Heart left ventricle (tissue), 13 donors: ENCODE results near the gene OLIG1.

Source experiments
- CTCF ChIP-seq, 12 donors: fragments of 200-600 bp; sonication (generic) in 4 of 12; IDR thresholded peaks; one replicate each; pipeline versions ENCODE4 v1.5.0 to v1.8.0; 2018 to 2022; ENCODE audit warnings: antibody characterized with exemption in 12 of 12, mild to moderate bottlenecking in 5 of 12
- POLR2A ChIP-seq, 2 donors: fragments of 450-650 bp; IDR thresholded peaks; one replicate each; pipeline ENCODE4 v1.6.1; 2017; ENCODE audit warnings: antibody characterized with exemption in 2 of 2, mild to moderate bottlenecking in 2 of 2, moderate library complexity in 2 of 2
- donor health status: ischemic (EF 13 %, LVEDD 7.1; RV severe dilation, severe dysfunction).
- donor health status: DM: no; HTN: yes; CAD: no.
- donor health status: DM: no; HTN: no; CAD: no.
- donor health status: ischemic (EF 25% LVEDD 6.9; RV normal size, moderate dysfunction).
- donor health status: ischemic (EF 25% LVEDD 5.7; RV mildly dilated, moderate dysfunction).
- donor health status: ischemic (EF 35%, LVEDD 5.7; RV mildly dilated, moderate dysfunction).
- donor health status: nonischemic (EF 11% LVEDD 7.7; RV severe dilation, severe dysfunction).
- donor health status: DM: yes; HTN: yes; CAD: no.
- donor health status: PGD.
- donor health status: ischemic (EF 29% LVEDD 5.4; RV normal size, mild dysfunction).
- donor health status: nonischemic (EF 23%, LVEDD 6.1; RV moderate dilation, normal function).

DNA sequence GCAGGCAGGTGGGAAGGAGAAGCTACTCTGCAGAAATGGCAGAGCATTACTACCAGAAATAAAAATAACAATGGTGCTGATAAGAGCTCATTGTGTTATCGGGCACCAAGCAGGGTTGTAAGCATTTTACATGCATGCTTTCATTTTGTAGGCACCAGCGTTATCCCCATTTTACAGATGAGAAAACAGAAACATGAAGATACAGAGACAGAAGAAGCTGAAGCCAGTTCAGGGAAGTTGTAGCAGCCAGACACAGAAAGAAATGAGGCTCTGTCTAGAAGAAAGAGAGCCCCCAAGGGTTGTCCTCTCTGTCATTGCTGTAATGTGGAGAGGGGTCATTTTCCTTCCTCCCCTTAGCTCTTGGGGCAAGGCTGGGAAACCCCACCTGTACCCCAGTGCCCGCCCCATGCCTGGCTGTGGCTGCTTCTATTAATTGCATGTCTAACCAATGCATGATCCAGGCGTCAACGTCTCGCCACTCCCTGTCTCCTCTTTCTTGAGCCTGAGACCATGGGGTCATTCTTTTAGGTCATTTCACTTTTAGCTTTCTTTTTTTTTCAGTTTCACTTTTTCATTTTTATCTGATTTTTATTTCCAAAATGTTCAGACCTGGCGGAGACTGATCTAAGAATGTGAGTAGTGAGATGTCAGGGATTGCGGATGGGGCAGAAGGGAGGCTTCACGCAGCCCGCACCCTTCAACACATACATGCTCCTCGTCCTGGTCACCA lies 6.8 kb downstream of the OLIG1 start:
- TF ChIP-seq CTCF (IDR thresholded peaks at IDR 0.05): no peak
- TF ChIP-seq POLR2A (IDR thresholded peaks at IDR 0.05): no peak
